ENCODE data around the gene PLCH1. TPM values are rescaled to one million over a fixed set of nuclear protein-coding genes. Genes with fewer than 3 reads are reported as not detected.

The PLCH1 gene
- total and polyA plus RNA-seq, 3 donors from 2014 or later: 23.2 to 32.1 (median 29.3) TPM

- Histone ChIP-seq H3K4me1 (no peaks in the 10 kb centered on the region), H3K9me3 (no peaks in the 10 kb centered on the region), H3K27me3 (no peaks in the 10 kb centered on the region), H3K36me3 (ENCODE audit: low read depth, missing control alignments) (no peaks in the 10 kb centered on the region), H3K4me3 (peak overlapping the region in 1 of 2 donors; percentile 10), H3K27ac (no peak overlapping the region)
- DNase-seq: no peak
- 41 to 60% methylated on average over 8 of the region's 8 CpGs for WGBS, 2 donors
- no peak for TF ChIP-seq POLR2A (IDR thresholded peaks at IDR 0.05)
- no peak for TF ChIP-seq CTCF (IDR thresholded peaks at IDR 0.05)
- intact Hi-C loops (cut with DNase I; ENCODE audit: low total_unique reads): no loop called here
Measured at GRCh38 chr3:155737844-155738460, 6.9 kb downstream of the PLCH1 start.

GRCh38 chr3:155736381-155736780, 8.5 kb downstream of the PLCH1 start:
- H3K27ac ChIP-seq: no peak overlapping the region
- no peak overlapping the region for H3K4me3 ChIP-seq
- no peaks in the 10 kb centered on the region for H3K27me3 ChIP-seq
- no peaks in the 10 kb centered on the region for H3K4me1 ChIP-seq
- no peaks in the 10 kb centered on the region for H3K36me3 ChIP-seq (ENCODE audit: low read depth, missing control alignments)
- no peak for DNase-seq
- WGBS, 2 donors: 71 to 78% methylated on average over 4 of the region's 4 CpGs
- H3K9me3 ChIP-seq: no peaks in the 10 kb centered on the region
- no peak for TF ChIP-seq POLR2A (IDR thresholded peaks at IDR 0.05)
- TF ChIP-seq CTCF (IDR thresholded peaks at IDR 0.05): no peak
- intact Hi-C loops (cut with DNase I; ENCODE audit: low total_unique reads): no loop called here

- Histone ChIP-seq H3K36me3 (ENCODE audit: low read depth, missing control alignments) (no peaks in the 10 kb centered on the region), H3K4me1 (no peaks in the 10 kb centered on the region), H3K4me3 (no peak overlapping the region), H3K27me3 (no peaks in the 10 kb centered on the region), H3K9me3 (no peaks in the 10 kb centered on the region), H3K27ac (no peak overlapping the region)
- WGBS, 2 donors: 100% methylated on average over 1 to 2 of the region's 2 CpGs
- intact Hi-C loops (cut with DNase I; ENCODE audit: low total_unique reads): no loop called here
- no peak for TF ChIP-seq POLR2A (IDR thresholded peaks at IDR 0.05)
- no peak for TF ChIP-seq CTCF (IDR thresholded peaks at IDR 0.05)
- DNase-seq: no peak
Measured at GRCh38 chr3:155730843-155731242, 14.0 kb downstream of the PLCH1 start.

GRCh38 chr3:155727836-155728235, 17.0 kb downstream of the PLCH1 start:
- intact Hi-C loops (cut with DNase I; ENCODE audit: low total_unique reads): no loop called here
- WGBS, 2 donors: 85 to 90% methylated on average over 3 of the region's 3 CpGs
- Histone ChIP-seq H3K9me3 (no peaks in the 10 kb centered on the region), H3K27me3 (no peaks in the 10 kb centered on the region), H3K36me3 (ENCODE audit: low read depth, missing control alignments) (no peaks in the 10 kb centered on the region), H3K4me1 (no peaks in the 10 kb centered on the region), H3K27ac (no peak overlapping the region), H3K4me3 (no peak overlapping the region)
- DNase-seq: no peak
- no peak for TF ChIP-seq CTCF (IDR thresholded peaks at IDR 0.05)

GRCh38 chr3:155714295-155714718, 30.6 kb downstream of the PLCH1 start:
- Histone ChIP-seq H3K27ac (no peak overlapping the region), H3K4me3 (no peak overlapping the region), H3K27me3 (no peaks in the 10 kb centered on the region), H3K4me1 (no peaks in the 10 kb centered on the region), H3K9me3 (no peaks in the 10 kb centered on the region), H3K36me3 (ENCODE audit: low read depth, missing control alignments) (no peaks in the 10 kb centered on the region)
- 72 to 75% methylated on average over 5 of the region's 5 CpGs for WGBS, 2 donors
- DNase-seq: no peak
- intact Hi-C loops (cut with DNase I; ENCODE audit: low total_unique reads): no loop called here
- TF ChIP-seq POLR2A (IDR thresholded peaks at IDR 0.05) (no peak), CTCF (IDR thresholded peaks at IDR 0.05) (no peak)
